Retinal pigment epithelial cell (primary cell): ENCODE measurements around the gene ASXL1.

ENCODE experiments used
- DNase-seq: peaks from one replicate; pipeline ENCODE4 v3.0.0-alpha.2; 2010; ENCODE audit warnings: low read depth
- H3K4me3 ChIP-seq: 2 replicates; pipeline ENCODE4 v1.5.1; 2011; ENCODE audit warnings: mild to moderate bottlenecking, low read length, control low read depth, moderate library complexity
- CTCF ChIP-seq: conservative IDR thresholded peaks from 2 replicates; pipeline ENCODE4 v1.5.1; 2011; ENCODE audit warnings: low read depth, low read length, control low read depth, inconsistent platforms

ASXL1 gene

GRCh38 chr20:32448306-32449056 is 90.3 kb downstream of the ASXL1 start:
- DNase-seq = no peak
- H3K4me3 ChIP-seq = no peak overlapping the region
- TF ChIP-seq CTCF = no peak

- DNase-seq = no peak
- TF ChIP-seq CTCF = no peak
- no peak overlapping the region for H3K4me3 ChIP-seq
Measured at GRCh38 chr20:32449057-32449889, 91.1 kb downstream of the ASXL1 start.

- no peak for TF ChIP-seq CTCF
- H3K4me3 ChIP-seq = no peak overlapping the region
- DNase-seq = no peak
Measured at GRCh38 chr20:32449890-32450401, 91.8 kb downstream of the ASXL1 start.

- no peak overlapping the region for H3K4me3 ChIP-seq
- no peak for TF ChIP-seq CTCF
- DNase-seq = no peak
Measured at GRCh38 chr20:32450484-32451061, 92.4 kb downstream of the ASXL1 start.

GRCh38 chr20:32451340-32451681 is 93.2 kb downstream of the ASXL1 start:
- H3K4me3 ChIP-seq = no peak overlapping the region
- no peak for TF ChIP-seq CTCF
- DNase-seq = no peak

GRCh38 chr20:32451682-32452461 is 93.7 kb downstream of the ASXL1 start:
- H3K4me3 ChIP-seq = no peak overlapping the region
- TF ChIP-seq CTCF = peak; percentile 19
- no peak for DNase-seq
